Activated CD8-positive, alpha-beta memory T cell treated with anti-CD3 and anti-CD28 coated beads, Interleukin-2, amount 50 U/mL, for 24 hours (primary cell): ENCODE data around the gene CLDN18.

ENCODE experiments used
- DNase-seq: peaks from one replicate; pipeline ENCODE4 v3.0.0-alpha.2; 2020; ENCODE audit errors: extremely low read depth

CLDN18 gene

GRCh38 chr3:138025553-138025952 is 15.6 kb downstream of the CLDN18 start:
- DNase-seq = no peak

- DNase-seq = no peak
These were observed 17.9 kb downstream of the CLDN18 start for GRCh38 chr3:138027821-138028220.

GRCh38 chr3:138030734-138031280 is 20.8 kb downstream of the CLDN18 start:
- DNase-seq = no peak

GRCh38 chr3:138031536-138031935 is 21.6 kb downstream of the CLDN18 start:
- DNase-seq = no peak

- no peak for DNase-seq
These were observed 22.6 kb downstream of the CLDN18 start for GRCh38 chr3:138032567-138032966.

GRCh38 chr3:138033202-138033691 is 23.3 kb downstream of the CLDN18 start:
- no peak for DNase-seq

- DNase-seq = no peak
These were observed 25.0 kb downstream of the CLDN18 start for GRCh38 chr3:138034918-138035317.

- no peak for DNase-seq
These were observed 26.6 kb downstream of the CLDN18 start for GRCh38 chr3:138036572-138036971.

GRCh38 chr3:138038725-138039462 is 28.9 kb downstream of the CLDN18 start:
- DNase-seq = no peak

- DNase-seq = no peak
These were observed 32.1 kb downstream of the CLDN18 start for GRCh38 chr3:138042043-138042442.

GRCh38 chr3:138043266-138044029 is 33.5 kb downstream of the CLDN18 start:
- DNase-seq = no peak

GRCh38 chr3:138046085-138046484 is 36.1 kb downstream of the CLDN18 start:
- no peak for DNase-seq

- DNase-seq = no peak
These were observed 37.0 kb downstream of the CLDN18 start for GRCh38 chr3:138046955-138047354.

- no peak for DNase-seq
These were observed 37.7 kb downstream of the CLDN18 start for GRCh38 chr3:138047596-138048158.

- no peak for DNase-seq
These were observed 39.4 kb downstream of the CLDN18 start for GRCh38 chr3:138049157-138049919.

GRCh38 chr3:138051947-138052802 is 42.2 kb downstream of the CLDN18 start:
- no peak for DNase-seq

- DNase-seq = no peak
These were observed 44.1 kb downstream of the CLDN18 start for GRCh38 chr3:138054057-138054456.

- DNase-seq = no peak
These were observed 47.4 kb downstream of the CLDN18 start for GRCh38 chr3:138057384-138057783.

GRCh38 chr3:138059261-138059660 is 49.3 kb downstream of the CLDN18 start:
- no peak for DNase-seq

- DNase-seq = no peak
These were observed 50.8 kb downstream of the CLDN18 start for GRCh38 chr3:138060792-138061191.

- no peak for DNase-seq
These were observed 52.1 kb downstream of the CLDN18 start for GRCh38 chr3:138062037-138062436.
